ENCODE results near the gene AGBL3. TPM values are rescaled to one million over a fixed set of nuclear protein-coding genes. Genes with fewer than 3 reads are reported as not detected.

The AGBL3 gene
- total RNA-seq, 1 donor from 2014 or later: 0.58 TPM

DNA sequence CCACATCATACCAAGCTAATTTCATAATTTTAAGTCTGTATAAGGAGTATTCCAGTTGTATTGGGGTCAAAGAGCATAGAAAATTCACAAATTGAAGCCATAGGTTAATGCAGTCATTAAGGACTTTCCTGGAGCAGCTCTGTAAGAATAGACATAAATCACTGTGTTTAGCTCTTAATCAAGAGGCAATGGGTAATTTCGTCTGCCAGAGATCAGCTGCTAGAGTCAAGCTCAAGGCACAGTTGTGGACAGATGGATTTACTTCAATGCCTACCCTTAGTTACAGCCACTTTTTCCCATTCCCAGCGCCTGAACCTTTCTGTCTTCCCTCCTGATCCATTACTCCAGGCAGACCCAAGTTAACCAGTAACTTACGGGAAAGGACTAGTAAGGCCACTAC lies 40.6 kb upstream of the AGBL3 start:
- TF ChIP-seq EZH2phosphoT487 (IDR thresholded peaks at IDR 0.05) (no peak), EZH2 (IDR thresholded peaks at IDR 0.05) (no peak)
- TF ChIP-seq, protein P1, sequence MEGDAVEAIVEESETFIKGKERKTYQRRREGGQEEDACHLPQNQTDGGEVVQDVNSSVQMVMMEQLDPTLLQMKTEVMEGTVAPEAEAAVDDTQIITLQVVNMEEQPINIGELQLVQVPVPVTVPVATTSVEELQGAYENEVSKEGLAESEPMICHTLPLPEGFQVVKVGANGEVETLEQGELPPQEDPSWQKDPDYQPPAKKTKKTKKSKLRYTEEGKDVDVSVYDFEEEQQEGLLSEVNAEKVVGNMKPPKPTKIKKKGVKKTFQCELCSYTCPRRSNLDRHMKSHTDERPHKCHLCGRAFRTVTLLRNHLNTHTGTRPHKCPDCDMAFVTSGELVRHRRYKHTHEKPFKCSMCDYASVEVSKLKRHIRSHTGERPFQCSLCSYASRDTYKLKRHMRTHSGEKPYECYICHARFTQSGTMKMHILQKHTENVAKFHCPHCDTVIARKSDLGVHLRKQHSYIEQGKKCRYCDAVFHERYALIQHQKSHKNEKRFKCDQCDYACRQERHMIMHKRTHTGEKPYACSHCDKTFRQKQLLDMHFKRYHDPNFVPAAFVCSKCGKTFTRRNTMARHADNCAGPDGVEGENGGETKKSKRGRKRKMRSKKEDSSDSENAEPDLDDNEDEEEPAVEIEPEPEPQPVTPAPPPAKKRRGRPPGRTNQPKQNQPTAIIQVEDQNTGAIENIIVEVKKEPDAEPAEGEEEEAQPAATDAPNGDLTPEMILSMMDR (IDR thresholded peaks at IDR 0.05): no peak
- H2AFZ ChIP-seq (replicated peaks): no peak overlapping the region
- H3K27ac ChIP-seq: no peak overlapping the region
- H3K9ac ChIP-seq: no peak overlapping the region
- no peak for DNase-seq (ENCODE audit: low spot score)
- Mint-ChIP-seq H3K27me3 (ENCODE audit: insufficient read depth, low read depth) (peaks cover 2% of the 10 kb centered on the region), H3K4me3 (no peak overlapping the region), H3K4me1 (no peaks in the 10 kb centered on the region), H3K9me3 (no peaks in the 10 kb centered on the region), H3K36me3 (peaks cover 21% of the 10 kb centered on the region), H3K27ac (no peak overlapping the region)
- no peaks in the 10 kb centered on the region for H3F3A ChIP-seq (ENCODE audit: low read depth)
- no peaks in the 10 kb centered on the region for H3K79me2 ChIP-seq (ENCODE audit: low read depth)
- H3K4me1 ChIP-seq: peaks cover 6% of the 10 kb centered on the region
- H4K20me1 ChIP-seq (ENCODE audit: low read depth): no peaks in the 10 kb centered on the region
- no peaks in the 10 kb centered on the region for H3K36me3 ChIP-seq
- no peak overlapping the region for H3K4me3 ChIP-seq
- H3K4me2 ChIP-seq: no peak overlapping the region
- no peaks in the 10 kb centered on the region for H3K27me3 ChIP-seq
- no peaks in the 10 kb centered on the region for H3K9me3 ChIP-seq (ENCODE audit: low read depth)

GRCh38 chr7:134946260-134946659 lies 40.0 kb upstream of the AGBL3 start:
- H3K36me3 ChIP-seq: no peaks in the 10 kb centered on the region
- H3K27ac Mint-ChIP-seq: no peak overlapping the region
- no peaks in the 10 kb centered on the region for H3K4me1 Mint-ChIP-seq

DNA sequence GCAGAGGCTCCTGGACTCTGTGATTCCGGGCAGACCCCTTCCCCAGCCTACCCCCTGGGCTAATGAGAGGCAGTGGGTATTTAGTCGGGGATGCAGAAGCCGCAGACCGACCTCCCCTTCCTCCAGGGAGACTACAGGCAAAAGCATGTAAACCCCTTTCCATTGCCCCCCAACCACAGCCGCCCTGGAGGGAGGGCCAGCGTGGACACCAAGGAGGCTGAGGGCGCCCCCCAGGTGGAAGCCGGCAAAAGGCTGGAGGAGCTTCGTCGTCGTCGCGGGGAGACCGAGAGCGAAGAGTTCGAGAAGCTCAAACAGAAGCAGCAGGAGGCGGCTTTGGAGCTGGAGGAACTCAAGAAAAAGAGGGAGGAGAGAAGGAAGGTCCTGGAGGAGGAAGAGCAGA lies 39.0 kb upstream of the AGBL3 start:
- Histone ChIP-seq H3K27ac (no peak overlapping the region), H3K4me3 (no peak overlapping the region), H3F3A (ENCODE audit: low read depth) (no peaks in the 10 kb centered on the region), H3K36me3 (no peaks in the 10 kb centered on the region), H3K79me2 (ENCODE audit: low read depth) (no peaks in the 10 kb centered on the region), H3K4me2 (no peak overlapping the region), H3K9me3 (ENCODE audit: low read depth) (no peaks in the 10 kb centered on the region), H3K9ac (no peak overlapping the region), H2AFZ (replicated peaks) (no peak overlapping the region), H3K27me3 (no peaks in the 10 kb centered on the region), H4K20me1 (ENCODE audit: low read depth) (no peaks in the 10 kb centered on the region), H3K4me1 (no peaks in the 10 kb centered on the region)
- Mint-ChIP-seq H3K27me3 (ENCODE audit: insufficient read depth, low read depth) (peaks cover 2% of the 10 kb centered on the region), H3K4me3 (no peak overlapping the region), H3K4me1 (no peaks in the 10 kb centered on the region), H3K36me3 (peaks cover 23% of the 10 kb centered on the region), H3K9me3 (no peaks in the 10 kb centered on the region), H3K27ac (no peak overlapping the region)
- DNase-seq (ENCODE audit: low spot score): no peak
- TF ChIP-seq, protein P1 (IDR thresholded peaks at IDR 0.05): no peak
- TF ChIP-seq EZH2 (IDR thresholded peaks at IDR 0.05): no peak
- no peak for TF ChIP-seq EZH2phosphoT487 (IDR thresholded peaks at IDR 0.05)

More at GRCh38 chr7:134946260-134946659, 40.0 kb upstream of the AGBL3 start:
- H4K20me1 ChIP-seq (ENCODE audit: low read depth): no peaks in the 10 kb centered on the region
- H3K36me3 Mint-ChIP-seq: peaks cover 21% of the 10 kb centered on the region
- H3K27me3 ChIP-seq: no peaks in the 10 kb centered on the region
- TF ChIP-seq EZH2 (IDR thresholded peaks at IDR 0.05) (no peak), EZH2phosphoT487 (IDR thresholded peaks at IDR 0.05) (no peak)
- TF ChIP-seq, protein P1 (IDR thresholded peaks at IDR 0.05): no peak
- no peaks in the 10 kb centered on the region for H3F3A ChIP-seq (ENCODE audit: low read depth)
- peaks cover 2% of the 10 kb centered on the region for H3K27me3 Mint-ChIP-seq (ENCODE audit: insufficient read depth, low read depth)
- H3K4me3 Mint-ChIP-seq: no peak overlapping the region
- DNase-seq (ENCODE audit: low spot score): no peak
- no peak overlapping the region for H3K4me2 ChIP-seq
- H3K27ac ChIP-seq: no peak overlapping the region
- peaks cover under 1% of the 10 kb centered on the region for H3K4me1 ChIP-seq
- H3K9me3 ChIP-seq (ENCODE audit: low read depth): no peaks in the 10 kb centered on the region
- no peak overlapping the region for H2AFZ ChIP-seq (replicated peaks)
- H3K4me3 ChIP-seq: no peak overlapping the region
- no peaks in the 10 kb centered on the region for H3K79me2 ChIP-seq (ENCODE audit: low read depth)
- no peak overlapping the region for H3K9ac ChIP-seq
- no peaks in the 10 kb centered on the region for H3K9me3 Mint-ChIP-seq
